GM12892 (cell line): ENCODE results near the gene PACSIN2.

ENCODE experiments used
- DNase-seq: peaks from one replicate; pipeline ENCODE4 v3.0.0; 2011; ENCODE audit not compliant: insufficient read length
- FAIRE-seq: peaks from 2 replicates; lab custom pipeline; 2011; peaks lifted over from hg19 to GRCh38; lab: Jason Lieb, UNC
- POLR2A ChIP-seq: IDR thresholded peaks from 2 replicates; pipeline ENCODE4 v1.6.1; 2011; ENCODE audit warnings: low read depth, low read length, control low read depth
- POLR2AphosphoS5 ChIP-seq: IDR thresholded peaks from 2 replicates; pipeline ENCODE4 v1.6.1; 2011; ENCODE audit warnings: low read depth, low read length, control low read depth
- TAF1 ChIP-seq: IDR thresholded peaks from 2 replicates; pipeline ENCODE4 v1.6.1; 2011; ENCODE audit warnings: low read depth, mild to moderate bottlenecking, control low read depth, low read length, borderline replicate concordance

The PACSIN2 gene

DNA sequence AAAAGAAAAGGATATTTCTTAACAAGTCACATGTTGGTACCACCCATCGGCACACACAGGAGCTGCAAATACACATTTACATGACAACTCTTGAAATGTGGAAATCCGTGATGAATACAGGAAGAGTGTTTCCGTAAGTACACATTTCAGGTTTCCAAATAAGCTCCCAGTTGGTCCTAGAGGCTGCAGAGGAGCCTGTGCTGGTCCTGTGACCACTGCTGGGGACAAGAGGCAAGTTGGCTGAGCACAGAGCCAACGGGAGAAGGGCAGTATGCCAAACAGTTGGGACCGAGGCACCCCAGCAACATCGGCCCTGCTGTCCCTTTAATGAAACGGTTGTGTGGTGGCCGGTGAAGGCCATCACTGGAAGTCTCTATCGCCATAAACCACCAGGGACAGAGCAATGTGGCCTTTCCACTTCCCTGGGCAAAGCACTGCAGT is 119.4 kb downstream of the PACSIN2 start:
- no peak for DNase-seq
- no peak for FAIRE-seq
- no peak for TF ChIP-seq POLR2AphosphoS5
- TF ChIP-seq POLR2A = no peak
- TF ChIP-seq TAF1 = no peak

DNA sequence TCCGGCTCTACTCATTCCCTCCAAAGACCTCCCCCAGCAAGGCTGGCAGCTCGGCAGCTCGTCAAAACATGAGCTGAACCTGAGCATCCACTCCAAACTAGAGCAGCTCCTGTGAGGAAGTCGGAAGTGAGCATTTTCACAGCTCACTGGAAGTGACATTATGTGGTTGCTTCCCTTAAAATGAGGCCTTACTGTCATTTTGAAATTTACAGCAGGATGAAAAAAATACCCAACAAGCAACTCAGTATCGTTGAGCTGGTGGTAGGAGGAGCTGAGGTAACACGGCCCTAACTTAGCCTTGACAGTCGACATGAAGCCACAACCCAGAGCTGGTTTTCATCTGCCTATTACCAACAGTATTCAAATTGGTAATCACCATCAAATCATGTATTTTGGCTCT is 119.9 kb downstream of the PACSIN2 start:
- no peak for DNase-seq
- TF ChIP-seq POLR2AphosphoS5 = no peak
- no peak for TF ChIP-seq TAF1
- no peak for TF ChIP-seq POLR2A
- peak; percentile 98 for FAIRE-seq

DNA sequence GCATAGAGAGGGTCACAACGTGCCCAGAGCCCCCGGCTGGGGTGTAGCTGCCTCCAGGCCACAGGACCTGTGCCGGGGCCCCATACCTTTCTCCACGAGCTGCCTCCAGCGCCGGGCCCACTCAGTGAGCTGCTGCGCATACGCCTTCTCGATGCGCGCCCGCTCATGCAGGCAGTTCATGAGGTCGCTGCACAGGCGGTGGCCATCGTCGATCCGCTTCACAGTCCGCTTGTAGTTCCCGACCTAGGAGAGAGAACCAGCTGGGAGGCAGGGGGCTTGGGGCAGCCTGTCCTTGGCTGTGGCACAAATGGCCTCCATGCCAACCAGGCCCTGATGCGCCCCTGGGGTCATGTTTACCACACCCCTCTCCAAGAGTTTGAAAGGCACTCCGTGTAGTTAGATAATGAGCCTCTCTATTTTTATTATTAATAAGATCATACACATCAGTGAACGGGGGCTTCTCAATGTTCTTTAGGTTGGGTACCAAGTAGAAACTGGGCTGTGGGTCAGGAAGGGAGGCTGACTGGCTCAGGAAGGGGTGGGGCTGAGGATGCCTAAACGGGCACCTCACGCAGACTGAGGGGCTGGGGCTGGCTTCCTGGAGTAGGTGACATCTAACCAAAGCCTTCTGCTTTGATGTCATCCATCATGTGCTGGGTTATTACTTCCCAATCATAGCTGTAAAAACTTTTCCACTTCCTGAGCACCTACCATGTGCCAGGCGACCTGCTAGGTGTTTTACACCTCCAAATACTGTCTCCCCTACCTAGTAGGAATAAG is 121.4 kb downstream of the PACSIN2 start:
- FAIRE-seq = no peak
- no peak for TF ChIP-seq POLR2A
- no peak for TF ChIP-seq TAF1
- TF ChIP-seq POLR2AphosphoS5 = no peak
- no peak for DNase-seq

DNA sequence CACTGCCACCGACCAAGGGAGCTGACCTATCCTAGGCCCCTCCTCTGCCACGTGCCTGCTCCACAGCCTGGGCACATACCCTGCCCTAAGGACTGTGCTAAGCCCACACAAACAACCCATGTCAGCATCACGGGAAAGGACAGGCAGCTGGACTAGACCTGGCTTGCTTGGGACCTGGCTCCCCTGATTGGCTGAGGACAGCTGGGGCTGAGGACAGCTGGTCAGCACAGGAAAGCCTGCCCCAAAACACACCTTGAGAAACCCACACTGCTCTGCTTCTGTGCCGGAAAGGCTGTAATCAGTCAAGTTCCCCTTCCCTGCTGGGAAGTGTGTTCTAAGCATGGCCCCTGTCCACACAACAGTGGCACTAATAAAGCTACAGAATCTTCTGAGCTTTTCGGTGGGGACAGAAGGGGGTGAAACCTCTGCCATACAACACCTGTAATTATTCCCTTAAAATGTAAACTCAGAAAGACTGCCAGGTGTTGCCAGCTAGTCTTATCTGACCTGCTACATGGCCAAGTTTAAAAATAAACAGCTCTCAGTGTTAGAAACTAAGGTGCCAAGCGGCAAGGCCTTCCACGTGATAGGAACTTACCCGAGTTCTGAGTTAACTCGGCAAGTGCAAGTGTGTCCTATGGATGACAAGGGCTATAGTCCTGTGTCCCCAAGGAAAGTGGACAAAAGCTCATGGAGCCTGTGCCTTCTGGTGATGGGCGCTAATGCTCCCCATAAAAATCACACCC is 122.2 kb downstream of the PACSIN2 start:
- FAIRE-seq (peak; percentile 88), DNase-seq (no peak)
- no peak for TF ChIP-seq POLR2AphosphoS5
- no peak for TF ChIP-seq POLR2A
- TF ChIP-seq TAF1 = no peak

DNA sequence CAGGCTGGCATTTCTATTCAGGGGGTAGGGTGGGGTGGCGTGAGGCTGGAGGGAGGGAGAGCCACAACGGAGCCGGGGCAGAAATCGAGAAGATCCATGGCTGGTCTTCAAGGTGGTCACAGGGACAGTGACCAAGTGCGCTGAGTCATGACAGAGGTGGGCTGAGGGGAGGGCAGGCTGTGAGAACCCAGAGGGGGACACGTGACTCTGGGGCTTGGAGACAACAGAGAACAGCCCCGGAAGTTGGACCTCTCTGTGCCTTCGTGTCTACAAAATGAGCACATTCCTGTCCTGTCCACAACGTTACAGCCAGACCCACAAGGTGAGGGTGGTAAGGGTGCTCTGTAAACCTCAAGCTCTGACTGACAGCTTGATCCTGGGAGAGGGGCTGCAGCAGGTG is 122.8 kb downstream of the PACSIN2 start:
- no peak for DNase-seq
- TF ChIP-seq POLR2A = no peak
- no peak for TF ChIP-seq POLR2AphosphoS5
- TF ChIP-seq TAF1 = no peak
- no peak for FAIRE-seq

DNA sequence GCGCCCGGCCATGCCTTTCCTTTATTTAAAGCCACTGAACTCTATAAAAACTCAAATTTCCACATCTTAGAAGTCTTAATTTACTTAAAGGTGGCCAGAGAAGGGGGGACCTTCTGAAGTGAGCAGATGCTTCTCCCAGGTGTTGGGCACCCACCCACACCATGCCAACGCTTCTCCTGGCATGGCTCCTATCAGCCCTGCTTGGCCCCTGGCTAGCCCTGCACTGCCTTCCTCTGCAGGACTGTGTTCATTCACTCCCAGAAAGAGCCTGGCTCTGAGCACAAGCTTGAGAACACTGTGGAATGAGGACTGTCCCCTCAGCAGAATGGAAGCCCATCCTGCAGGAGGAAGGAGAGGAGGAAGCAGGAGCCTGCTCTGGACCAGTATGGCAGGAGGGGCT is 123.3 kb downstream of the PACSIN2 start:
- TF ChIP-seq POLR2A (no peak), POLR2AphosphoS5 (no peak), TAF1 (no peak)
- no peak for FAIRE-seq
- DNase-seq = no peak

DNA sequence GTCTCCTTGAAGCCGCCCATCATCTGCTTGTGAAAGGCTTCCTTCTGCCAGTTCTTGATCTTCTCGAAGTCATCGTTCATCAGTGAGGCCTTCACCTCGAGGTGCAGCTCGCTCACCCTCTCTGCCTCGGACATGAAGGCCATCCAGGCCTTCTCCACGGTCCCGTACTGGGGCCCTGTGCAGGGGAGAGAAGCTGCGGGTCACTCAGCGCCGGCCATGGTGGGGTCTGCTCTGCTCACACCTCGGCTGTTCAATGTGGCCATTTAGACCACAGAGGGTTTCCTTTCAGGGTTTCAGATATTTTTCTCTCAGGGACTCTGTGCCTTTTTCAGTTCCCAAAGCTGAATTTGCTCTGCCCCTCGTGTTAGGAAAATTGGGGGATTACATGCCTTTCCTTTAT is 123.9 kb downstream of the PACSIN2 start:
- FAIRE-seq = no peak
- no peak for DNase-seq
- no peak for TF ChIP-seq POLR2AphosphoS5
- no peak for TF ChIP-seq TAF1
- no peak for TF ChIP-seq POLR2A

DNA sequence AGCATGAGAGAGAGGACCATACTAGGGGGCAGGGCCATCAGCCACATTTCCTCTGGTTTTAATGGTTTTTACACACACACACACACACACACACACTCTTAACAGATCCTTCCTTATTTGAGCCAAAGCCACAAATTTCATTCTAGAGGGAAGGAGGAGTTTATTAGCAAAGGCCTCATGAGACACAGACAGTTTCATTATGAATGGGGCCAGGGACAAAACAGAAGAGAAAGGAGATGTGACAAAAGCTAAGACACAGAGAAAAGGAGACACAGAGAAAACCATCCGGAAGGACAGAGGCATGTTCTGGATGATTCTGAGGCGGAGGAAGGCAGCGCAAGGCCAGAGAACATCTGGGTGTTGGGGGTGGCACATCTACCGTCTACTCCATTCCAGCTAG is 125.6 kb downstream of the PACSIN2 start:
- TF ChIP-seq POLR2AphosphoS5 (no peak), TAF1 (no peak; the same call in 1 of the 2 replicates), POLR2A (peak; percentile 56; the same call in 1 of the 2 replicates)
- FAIRE-seq = peak; percentile 94
- peak; percentile 68 for DNase-seq

DNA sequence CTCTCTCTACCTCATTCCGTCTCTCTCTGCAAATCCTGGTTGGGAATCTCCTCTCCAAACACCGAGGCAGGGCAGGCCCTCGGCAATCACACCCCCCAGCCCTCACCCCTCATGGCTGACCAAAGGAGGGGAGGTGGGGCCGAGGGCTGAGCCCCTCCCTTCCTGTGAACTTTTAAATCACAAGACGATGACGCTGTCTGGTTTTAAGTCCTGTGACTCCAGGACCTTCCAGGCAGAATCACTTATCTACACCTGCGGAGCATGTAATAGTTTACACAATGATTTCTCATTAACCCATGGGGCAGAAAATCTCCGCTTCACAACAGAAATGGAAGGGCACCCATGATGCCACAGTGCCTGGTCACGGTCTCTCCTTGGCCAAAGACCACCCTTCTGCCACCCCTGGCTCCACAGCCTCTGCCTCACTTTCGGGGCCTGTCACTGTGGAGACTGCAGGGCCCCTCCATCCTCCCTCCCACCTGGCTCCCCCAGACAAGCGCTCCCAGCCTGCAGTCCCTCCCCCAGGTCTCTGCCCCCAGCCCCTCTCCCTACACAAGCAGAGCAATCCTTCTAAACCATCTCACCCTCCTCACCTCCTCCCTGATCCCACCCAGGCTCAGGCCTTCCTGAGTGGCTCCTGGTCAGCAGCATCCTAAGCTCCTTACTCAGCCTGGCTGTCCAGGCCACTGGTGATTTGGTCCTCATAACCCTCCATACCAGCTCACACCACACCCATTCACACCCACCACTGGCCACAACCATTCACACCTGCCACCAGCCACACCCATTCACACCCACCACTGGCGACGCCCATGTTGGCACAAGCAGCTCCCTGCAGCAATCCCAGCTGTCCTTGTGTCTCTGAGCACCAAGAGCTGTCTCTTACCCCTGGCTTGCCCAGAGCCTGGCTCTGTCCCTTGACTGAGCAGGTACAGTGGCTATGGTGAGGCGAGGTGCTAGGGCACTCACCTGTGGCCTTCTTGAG is 127.1 kb downstream of the PACSIN2 start:
- TF ChIP-seq POLR2AphosphoS5 (no peak), POLR2A (no peak), TAF1 (no peak)
- no peak for DNase-seq
- FAIRE-seq = no peak

DNA sequence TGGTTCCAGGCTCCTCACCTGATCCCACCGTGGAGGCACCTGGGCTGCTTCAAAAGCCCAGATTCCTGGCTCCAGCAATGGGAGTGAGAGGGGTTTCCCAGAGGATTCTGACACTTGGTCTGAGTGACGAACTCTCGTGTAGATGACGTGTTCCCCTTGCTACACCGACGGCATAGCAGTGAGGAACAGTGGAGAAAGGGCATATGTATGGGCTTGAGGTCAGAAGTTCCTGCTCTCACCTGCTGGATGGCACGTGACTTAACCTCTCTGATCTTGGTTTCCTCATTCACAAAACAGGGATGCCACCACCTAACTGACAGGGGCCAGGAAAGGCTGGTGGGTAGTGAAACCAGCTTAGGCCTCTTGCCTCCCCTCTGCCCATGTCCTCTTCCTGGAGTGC is 127.8 kb downstream of the PACSIN2 start:
- TF ChIP-seq TAF1 (no peak), POLR2AphosphoS5 (no peak), POLR2A (no peak)
- no peak for FAIRE-seq
- no peak for DNase-seq
